ENCODE results near the gene RBFOX2. TPM values are rescaled to one million over a fixed set of nuclear protein-coding genes. Genes with fewer than 3 reads are reported as not detected.

Gene RBFOX2
- polyA plus RNA-seq, 2 of the 4 experiments (the other 2 are of a cell fraction) = 30.3 to 77.7 TPM

DNA sequence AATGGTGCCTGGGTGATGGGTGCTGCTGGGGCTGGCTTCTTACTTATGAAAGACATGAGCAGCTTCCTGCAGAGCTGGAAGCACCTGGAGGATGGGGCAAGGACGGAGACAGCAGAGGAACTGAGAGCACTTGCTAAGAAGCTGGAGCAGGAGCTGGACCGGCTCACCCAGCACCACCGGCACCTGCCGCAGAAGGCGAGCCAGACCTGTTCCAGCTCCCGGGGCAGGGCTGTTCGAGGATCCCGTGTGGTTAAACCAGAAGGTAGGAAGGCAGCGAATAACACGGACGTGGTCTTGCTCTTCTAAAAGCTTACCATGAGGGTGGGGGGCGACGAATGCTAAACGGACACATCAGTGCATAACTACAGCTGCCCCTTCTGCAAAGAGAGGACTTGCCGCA lies 301.7 kb downstream of the RBFOX2 start:
- Histone ChIP-seq H3K27ac (no peak overlapping the region), H3K4me1 (no peaks in the 10 kb centered on the region), H3K4me3 (no peak overlapping the region), H3K9me3 (no peaks in the 10 kb centered on the region), H3K4me2 (no peak overlapping the region)
- DNase-seq (ENCODE audit: low read depth in 1 of 2, low spot score in 1 of 2) (no peak), ATAC-seq (no peak), FAIRE-seq (no peak)
- no peak for TF ChIP-seq JUNB (IDR thresholded peaks at IDR 0.05)
- TF ChIP-seq, protein P1, sequence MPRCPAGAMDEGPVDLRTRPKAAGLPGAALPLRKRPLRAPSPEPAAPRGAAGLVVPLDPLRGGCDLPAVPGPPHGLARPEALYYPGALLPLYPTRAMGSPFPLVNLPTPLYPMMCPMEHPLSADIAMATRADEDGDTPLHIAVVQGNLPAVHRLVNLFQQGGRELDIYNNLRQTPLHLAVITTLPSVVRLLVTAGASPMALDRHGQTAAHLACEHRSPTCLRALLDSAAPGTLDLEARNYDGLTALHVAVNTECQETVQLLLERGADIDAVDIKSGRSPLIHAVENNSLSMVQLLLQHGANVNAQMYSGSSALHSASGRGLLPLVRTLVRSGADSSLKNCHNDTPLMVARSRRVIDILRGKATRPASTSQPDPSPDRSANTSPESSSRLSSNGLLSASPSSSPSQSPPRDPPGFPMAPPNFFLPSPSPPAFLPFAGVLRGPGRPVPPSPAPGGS (IDR thresholded peaks at IDR 0.05) = no peak
- no peak for TF ChIP-seq POLR2AphosphoS2 (conservative IDR thresholded peaks at IDR 0.05; ENCODE audit: low read length)
- TF ChIP-seq HDAC2 (IDR thresholded peaks at IDR 0.05) = no peak
- TF ChIP-seq PBX3 (IDR thresholded peaks at IDR 0.05) = no peak
- TF ChIP-seq TP53 (CRISPR knock-in tag; IDR thresholded peaks at IDR 0.05) = no peak
- TF ChIP-seq NR3C1 (IDR thresholded peaks at IDR 0.05) = no peak
- no peak for TF ChIP-seq POLR2A (IDR thresholded peaks at IDR 0.05; ENCODE audit: low read length)
- TF ChIP-seq, protein P2, sequence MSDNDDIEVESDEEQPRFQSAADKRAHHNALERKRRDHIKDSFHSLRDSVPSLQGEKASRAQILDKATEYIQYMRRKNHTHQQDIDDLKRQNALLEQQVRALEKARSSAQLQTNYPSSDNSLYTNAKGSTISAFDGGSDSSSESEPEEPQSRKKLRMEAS (IDR thresholded peaks at IDR 0.05) = no peak
- ChIA-PET POLR2A (no interaction called here), CTCF (interaction anchor here (1.3 kb wide), 1 partner anchor 8 kb away, joined by 3 read pairs; no protein-coding TSS in a partner anchor)
- 89% methylated on average over 11 of the region's 15 CpGs for WGBS (ENCODE audit: missing lambda C conversion rate)

GRCh38 chr22:35726398-35726797 lies 302.2 kb downstream of the RBFOX2 start:
- no peak overlapping the region for H3K27ac ChIP-seq
- CTCF ChIA-PET = interaction anchor here (1.3 kb wide), 1 partner anchor 9 kb away, joined by 3 read pairs; no protein-coding TSS in a partner anchor
- WGBS (ENCODE audit: missing lambda C conversion rate) = 72% methylated on average over 5 of the region's 6 CpGs
- H3K4me1 ChIP-seq = no peaks in the 10 kb centered on the region
- FAIRE-seq = no peak
- no peak overlapping the region for H3K4me3 ChIP-seq
- no peaks in the 10 kb centered on the region for H3K9me3 ChIP-seq
- POLR2A ChIA-PET = no interaction called here
- H3K4me2 ChIP-seq = no peak overlapping the region
- DNase-seq (ENCODE audit: low read depth in 1 of 2, low spot score in 1 of 2) = no peak
- no peak for ATAC-seq
- TF ChIP-seq, protein P3, sequence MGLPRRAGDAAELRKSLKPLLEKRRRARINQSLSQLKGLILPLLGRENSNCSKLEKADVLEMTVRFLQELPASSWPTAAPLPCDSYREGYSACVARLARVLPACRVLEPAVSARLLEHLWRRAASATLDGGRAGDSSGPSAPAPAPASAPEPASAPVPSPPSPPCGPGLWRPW (IDR thresholded peaks at IDR 0.05) = no peak
- TF ChIP-seq PBX3 (IDR thresholded peaks at IDR 0.05) = no peak
- no peak for TF ChIP-seq EHMT2 (IDR thresholded peaks at IDR 0.05; ENCODE audit: low read depth)
- TF ChIP-seq, protein P4, sequence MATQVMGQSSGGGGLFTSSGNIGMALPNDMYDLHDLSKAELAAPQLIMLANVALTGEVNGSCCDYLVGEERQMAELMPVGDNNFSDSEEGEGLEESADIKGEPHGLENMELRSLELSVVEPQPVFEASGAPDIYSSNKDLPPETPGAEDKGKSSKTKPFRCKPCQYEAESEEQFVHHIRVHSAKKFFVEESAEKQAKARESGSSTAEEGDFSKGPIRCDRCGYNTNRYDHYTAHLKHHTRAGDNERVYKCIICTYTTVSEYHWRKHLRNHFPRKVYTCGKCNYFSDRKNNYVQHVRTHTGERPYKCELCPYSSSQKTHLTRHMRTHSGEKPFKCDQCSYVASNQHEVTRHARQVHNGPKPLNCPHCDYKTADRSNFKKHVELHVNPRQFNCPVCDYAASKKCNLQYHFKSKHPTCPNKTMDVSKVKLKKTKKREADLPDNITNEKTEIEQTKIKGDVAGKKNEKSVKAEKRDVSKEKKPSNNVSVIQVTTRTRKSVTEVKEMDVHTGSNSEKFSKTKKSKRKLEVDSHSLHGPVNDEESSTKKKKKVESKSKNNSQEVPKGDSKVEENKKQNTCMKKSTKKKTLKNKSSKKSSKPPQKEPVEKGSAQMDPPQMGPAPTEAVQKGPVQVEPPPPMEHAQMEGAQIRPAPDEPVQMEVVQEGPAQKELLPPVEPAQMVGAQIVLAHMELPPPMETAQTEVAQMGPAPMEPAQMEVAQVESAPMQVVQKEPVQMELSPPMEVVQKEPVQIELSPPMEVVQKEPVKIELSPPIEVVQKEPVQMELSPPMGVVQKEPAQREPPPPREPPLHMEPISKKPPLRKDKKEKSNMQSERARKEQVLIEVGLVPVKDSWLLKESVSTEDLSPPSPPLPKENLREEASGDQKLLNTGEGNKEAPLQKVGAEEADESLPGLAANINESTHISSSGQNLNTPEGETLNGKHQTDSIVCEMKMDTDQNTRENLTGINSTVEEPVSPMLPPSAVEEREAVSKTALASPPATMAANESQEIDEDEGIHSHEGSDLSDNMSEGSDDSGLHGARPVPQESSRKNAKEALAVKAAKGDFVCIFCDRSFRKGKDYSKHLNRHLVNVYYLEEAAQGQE (IDR thresholded peaks at IDR 0.05) = no peak
- no peak for TF ChIP-seq FOSB (CRISPR knock-in tag; IDR thresholded peaks at IDR 0.05)
- TF ChIP-seq HDAC2 (IDR thresholded peaks at IDR 0.05) = no peak
- TF ChIP-seq, protein P5, sequence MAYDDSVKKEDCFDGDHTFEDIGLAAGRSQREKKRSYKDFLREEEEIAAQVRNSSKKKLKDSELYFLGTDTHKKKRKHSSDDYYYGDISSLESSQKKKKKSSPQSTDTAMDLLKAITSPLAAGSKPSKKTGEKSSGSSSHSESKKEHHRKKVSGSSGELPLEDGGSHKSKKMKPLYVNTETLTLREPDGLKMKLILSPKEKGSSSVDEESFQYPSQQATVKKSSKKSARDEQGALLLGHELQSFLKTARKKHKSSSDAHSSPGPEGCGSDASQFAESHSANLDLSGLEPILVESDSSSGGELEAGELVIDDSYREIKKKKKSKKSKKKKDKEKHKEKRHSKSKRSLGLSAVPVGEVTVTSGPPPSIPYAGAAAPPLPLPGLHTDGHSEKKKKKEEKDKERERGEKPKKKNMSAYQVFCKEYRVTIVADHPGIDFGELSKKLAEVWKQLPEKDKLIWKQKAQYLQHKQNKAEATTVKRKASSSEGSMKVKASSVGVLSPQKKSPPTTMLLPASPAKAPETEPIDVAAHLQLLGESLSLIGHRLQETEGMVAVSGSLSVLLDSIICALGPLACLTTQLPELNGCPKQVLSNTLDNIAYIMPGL (CRISPR knock-in tag; IDR thresholded peaks at IDR 0.05; ENCODE audit: borderline replicate concordance) = no peak
- no peak for TF ChIP-seq KDM5A (IDR thresholded peaks at IDR 0.05)
- TF ChIP-seq TP53 (CRISPR knock-in tag; IDR thresholded peaks at IDR 0.05) = no peak
- no peak for TF ChIP-seq ZFP36 (IDR thresholded peaks at IDR 0.05; ENCODE audit: borderline replicate concordance, partially characterized antibody)
- TF ChIP-seq, protein P2 (IDR thresholded peaks at IDR 0.05) = no peak
- no peak for TF ChIP-seq HOXB5 (CRISPR knock-in tag; IDR thresholded peaks at IDR 0.05)
- TF ChIP-seq EHF (CRISPR knock-in tag; IDR thresholded peaks at IDR 0.05) = no peak
